Astrocyte (in vitro differentiated cells and primary cell): ENCODE results near the gene PRKX. TPM values are rescaled to one million over a fixed set of nuclear protein-coding genes. Genes with fewer than 3 reads are reported as not detected.
"Not testable (repeated sequence)": the region's sequence is repeated elsewhere in the genome, so short reads cannot be mapped to it uniquely, and the experiment has no call there.

Experiments used
- DNase-seq: peaks from one replicate; pipeline ENCODE4 v3.0.0-alpha.2; 2010; ENCODE audit warnings: low read depth
- FAIRE-seq: peaks from 2 replicates; lab custom pipeline; 2011; peaks lifted over from hg19 to GRCh38; lab: Jason Lieb, UNC
- H2AFZ ChIP-seq: 2 replicates; pipeline ENCODE4 v1.6.0; 2012; ENCODE audit warnings: low read depth, low read length, inconsistent platforms
- H3K27ac ChIP-seq: 2 replicates; pipeline ENCODE4 v1.5.1; 2011; ENCODE audit warnings: low read depth, low read length, inconsistent platforms
- H3K27me3 ChIP-seq: 2 replicates; pipeline ENCODE4 v1.6.0; 2011; ENCODE audit warnings: low read length, inconsistent platforms; ENCODE audit not compliant: insufficient read depth
- H3K36me3 ChIP-seq: 2 replicates; pipeline ENCODE4 v1.5.1; 2011; ENCODE audit warnings: low read length, inconsistent platforms; ENCODE audit not compliant: insufficient read depth
- H3K4me1 ChIP-seq: 2 replicates; pipeline ENCODE4 v1.5.1; 2011; ENCODE audit warnings: low read length, inconsistent platforms; ENCODE audit not compliant: insufficient read depth
- H3K4me2 ChIP-seq: 2 replicates; pipeline ENCODE4 v1.6.0; 2012; ENCODE audit warnings: low read length, inconsistent platforms
- H3K4me3 ChIP-seq: 2 replicates; pipeline ENCODE4 v1.5.1; 2011; ENCODE audit warnings: low read depth, mild to moderate bottlenecking, low read length, inconsistent platforms; ENCODE audit not compliant: insufficient read depth
- H3K79me2 ChIP-seq: 2 replicates; pipeline ENCODE4 v1.6.0; 2012; ENCODE audit warnings: mild to moderate bottlenecking, low read length, inconsistent platforms; ENCODE audit not compliant: insufficient read depth
- H3K9ac ChIP-seq: 2 replicates; pipeline ENCODE4 v1.6.0; 2012; ENCODE audit warnings: mild to moderate bottlenecking, low read length, inconsistent platforms
- H3K9me3 ChIP-seq: 2 replicates; pipeline ENCODE4 v1.5.1; 2012; ENCODE audit warnings: low read depth, mild to moderate bottlenecking, low read length, inconsistent platforms; ENCODE audit not compliant: insufficient read depth
- H4K20me1 ChIP-seq: 2 replicates; pipeline ENCODE4 v1.6.0; 2012; ENCODE audit warnings: low read length, inconsistent platforms; ENCODE audit not compliant: insufficient read depth
- H3K27ac Mint-ChIP-seq: one replicate; pipeline ENCODE4 v1.8.0; 2021; ENCODE audit warnings: mild to moderate bottlenecking, mixed read lengths; ENCODE audit not compliant: unreplicated experiment
- H3K27me3 Mint-ChIP-seq: one replicate; pipeline ENCODE4 v1.8.0; 2021; ENCODE audit warnings: low read depth, mixed read lengths; ENCODE audit not compliant: unreplicated experiment
- H3K36me3 Mint-ChIP-seq: one replicate; pipeline ENCODE4 v1.8.0; 2021; ENCODE audit warnings: low read depth, mixed read lengths; ENCODE audit not compliant: unreplicated experiment
- H3K4me1 Mint-ChIP-seq: one replicate; pipeline ENCODE4 v1.8.0; 2021; ENCODE audit warnings: low read depth, mixed read lengths; ENCODE audit not compliant: unreplicated experiment
- H3K4me3 Mint-ChIP-seq: one replicate; pipeline ENCODE4 v1.8.0; 2021; ENCODE audit warnings: mild to moderate bottlenecking, moderate library complexity, mixed read lengths; ENCODE audit not compliant: unreplicated experiment
- H3K9me3 Mint-ChIP-seq: one replicate; pipeline ENCODE4 v1.8.0; 2021; ENCODE audit warnings: mild to moderate bottlenecking, mixed read lengths; ENCODE audit not compliant: unreplicated experiment
- CTCF ChIP-seq: IDR thresholded peaks from 2 replicates; pipeline ENCODE4 v1.5.1; 2011; ENCODE audit warnings: low read depth, mild to moderate bottlenecking, inconsistent platforms, low read length, moderate library complexity; ENCODE audit not compliant: insufficient read depth
- EZH2 ChIP-seq: IDR thresholded peaks from 2 replicates; pipeline ENCODE4 v1.6.1; 2012; ENCODE audit warnings: mild to moderate bottlenecking, low read length, inconsistent platforms; ENCODE audit not compliant: insufficient read depth
- total RNA-seq: library from RNA; stranded (reverse); gene quantifications from 2 replicates; pipeline ENCODE4 v1.2.1, GENCODE V29; 2021

The PRKX gene
- total RNA-seq, 1 donor from 2014 or later: 27.3 TPM

- peaks cover 6% of the 10 kb centered on the region for H4K20me1 ChIP-seq
- no peaks in the 10 kb centered on the region for H3K27me3 ChIP-seq
- H3K27me3 Mint-ChIP-seq: no peaks in the 10 kb centered on the region
- no peak overlapping the region for H3K4me3 ChIP-seq
- H3K79me2 ChIP-seq: peaks cover 9% of the 10 kb centered on the region
- no peaks in the 10 kb centered on the region for H3K36me3 ChIP-seq
- H3K4me1 Mint-ChIP-seq: no peaks in the 10 kb centered on the region
- no peak for DNase-seq
- H3K9me3 Mint-ChIP-seq: no peaks in the 10 kb centered on the region
- no peak overlapping the region for H3K4me2 ChIP-seq
- no peak overlapping the region for H2AFZ ChIP-seq
- no peak overlapping the region for H3K27ac ChIP-seq
- H3K27ac Mint-ChIP-seq: peak overlapping the region; percentile 12
- peak; percentile 54 for FAIRE-seq
- no peak overlapping the region for H3K9ac ChIP-seq
- TF ChIP-seq CTCF: no peak
- no peak for TF ChIP-seq EZH2
- no peak overlapping the region for H3K4me3 Mint-ChIP-seq
- H3K4me1 ChIP-seq: no peaks in the 10 kb centered on the region
- H3K9me3 ChIP-seq: no peaks in the 10 kb centered on the region
- H3K36me3 Mint-ChIP-seq: peaks cover 2% of the 10 kb centered on the region
Measured at GRCh38 chrX:3690140-3690539, 23.3 kb downstream of the PRKX start.

- H3K4me3 Mint-ChIP-seq, DNase-seq, H3K79me2 ChIP-seq, H3K9ac ChIP-seq, H3K27me3 ChIP-seq, H3K36me3 ChIP-seq, H3K4me1 ChIP-seq, H3K27me3 Mint-ChIP-seq, H3K4me2 ChIP-seq, H3K9me3 ChIP-seq, H3K27ac ChIP-seq, H3K4me3 ChIP-seq, H3K9me3 Mint-ChIP-seq, H3K4me1 Mint-ChIP-seq, FAIRE-seq, H2AFZ ChIP-seq, H3K36me3 Mint-ChIP-seq, H3K27ac Mint-ChIP-seq, H4K20me1 ChIP-seq: not testable (repeated sequence)
Measured at GRCh38 chrX:3683236-3683635, 30.2 kb downstream of the PRKX start.

GRCh38 chrX:3680459-3680858, 33.0 kb downstream of the PRKX start:
- H3K4me1 ChIP-seq: peaks cover 3% of the 10 kb centered on the region
- no peaks in the 10 kb centered on the region for H3K9me3 Mint-ChIP-seq
- H3K79me2 ChIP-seq: no peaks in the 10 kb centered on the region
- no peaks in the 10 kb centered on the region for H3K9me3 ChIP-seq
- H3K27ac Mint-ChIP-seq: no peak overlapping the region
- no peaks in the 10 kb centered on the region for H3K36me3 ChIP-seq
- no peak overlapping the region for H3K4me3 ChIP-seq
- no peaks in the 10 kb centered on the region for H3K27me3 Mint-ChIP-seq
- H2AFZ ChIP-seq: no peak overlapping the region
- H3K4me3 Mint-ChIP-seq: no peak overlapping the region
- DNase-seq (no peak), FAIRE-seq (peak; percentile 62)
- no peak for TF ChIP-seq EZH2
- TF ChIP-seq CTCF: no peak
- H3K27ac ChIP-seq: no peak overlapping the region
- peaks cover 5% of the 10 kb centered on the region for H3K4me1 Mint-ChIP-seq
- no peak overlapping the region for H3K4me2 ChIP-seq
- no peaks in the 10 kb centered on the region for H4K20me1 ChIP-seq
- no peak overlapping the region for H3K9ac ChIP-seq
- H3K27me3 ChIP-seq: no peaks in the 10 kb centered on the region
- no peaks in the 10 kb centered on the region for H3K36me3 Mint-ChIP-seq
